HG03280 (cell line): ENCODE data around the gene C15orf39.
"Not testable (repeated sequence)": the region's sequence is repeated elsewhere in the genome, so short reads cannot be mapped to it uniquely, and the experiment has no call there.

Source experiments
- ATAC-seq: cut with Tn5 transposase; IDR thresholded peaks from one replicate; pipeline ENCODE4 v1.9.1; 2021; ENCODE audit warnings: mild to moderate bottlenecking, moderate library complexity; ENCODE audit not compliant: unreplicated experiment

The C15orf39 gene

DNA sequence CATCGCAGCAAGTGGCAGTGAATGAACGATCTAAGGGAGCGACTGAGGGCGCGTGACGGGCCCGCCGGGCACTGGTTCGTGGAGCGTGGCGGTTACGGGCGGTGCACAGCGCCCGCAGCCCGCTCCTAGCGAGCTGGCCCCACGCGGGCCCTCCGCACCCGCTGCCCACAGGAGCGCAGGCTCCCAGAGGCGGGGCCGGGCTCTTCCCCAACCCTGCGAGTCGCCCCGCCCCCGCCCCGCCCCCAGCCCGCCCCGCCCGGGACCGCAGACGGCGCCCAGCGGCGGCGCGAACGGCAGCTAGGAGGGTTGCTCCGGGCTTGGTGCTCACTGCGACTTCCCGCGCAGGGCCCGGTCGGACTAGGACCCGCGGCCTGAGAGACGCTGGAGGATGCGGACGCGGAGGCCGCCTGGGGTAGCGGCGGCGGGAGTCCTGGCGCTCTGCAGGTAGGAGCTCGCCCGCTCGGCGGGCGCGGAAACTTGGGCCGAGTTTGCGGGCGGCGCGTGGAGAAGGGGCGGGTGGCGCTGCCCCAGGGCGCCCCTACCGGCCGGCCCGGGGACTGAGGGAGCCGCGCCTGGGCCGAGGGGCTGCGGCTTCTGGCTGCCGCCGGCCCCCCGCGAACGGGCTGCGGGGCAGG lies at the start of gene C15orf39:
TSS of gene C15orf39 (plus strand) at position 267 of the 635 bp plus-strand sequence. CDS start 4,167 bp downstream, outside the sequence.
- peak; percentile 47 for ATAC-seq

- ATAC-seq: no peak
These were observed 49.2 kb upstream of the C15orf39 start for GRCh38 chr15:75152382-75153079.

DNA sequence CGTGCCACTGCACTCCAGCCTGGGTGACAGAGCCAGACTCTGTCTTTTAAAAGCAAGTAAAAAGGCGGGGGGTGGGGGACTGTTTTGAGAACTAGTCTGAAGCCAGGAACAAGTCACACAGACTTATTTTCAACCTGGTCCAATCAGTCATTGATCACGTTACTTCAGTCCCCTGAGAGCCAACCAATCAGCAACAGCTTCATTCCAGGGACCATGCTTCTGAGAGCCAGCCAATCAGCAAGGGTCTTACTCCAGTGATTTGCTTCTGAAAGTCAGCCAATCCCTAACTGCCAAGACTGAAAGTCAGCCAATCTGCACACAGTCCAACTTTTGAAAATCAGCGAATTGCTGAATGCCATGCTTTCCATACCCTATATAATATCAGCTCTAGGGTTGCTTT lies 48.6 kb upstream of the C15orf39 start:
- no peak for ATAC-seq

- no peak for ATAC-seq
These were observed 48.0 kb upstream of the C15orf39 start for GRCh38 chr15:75153565-75154276.

DNA sequence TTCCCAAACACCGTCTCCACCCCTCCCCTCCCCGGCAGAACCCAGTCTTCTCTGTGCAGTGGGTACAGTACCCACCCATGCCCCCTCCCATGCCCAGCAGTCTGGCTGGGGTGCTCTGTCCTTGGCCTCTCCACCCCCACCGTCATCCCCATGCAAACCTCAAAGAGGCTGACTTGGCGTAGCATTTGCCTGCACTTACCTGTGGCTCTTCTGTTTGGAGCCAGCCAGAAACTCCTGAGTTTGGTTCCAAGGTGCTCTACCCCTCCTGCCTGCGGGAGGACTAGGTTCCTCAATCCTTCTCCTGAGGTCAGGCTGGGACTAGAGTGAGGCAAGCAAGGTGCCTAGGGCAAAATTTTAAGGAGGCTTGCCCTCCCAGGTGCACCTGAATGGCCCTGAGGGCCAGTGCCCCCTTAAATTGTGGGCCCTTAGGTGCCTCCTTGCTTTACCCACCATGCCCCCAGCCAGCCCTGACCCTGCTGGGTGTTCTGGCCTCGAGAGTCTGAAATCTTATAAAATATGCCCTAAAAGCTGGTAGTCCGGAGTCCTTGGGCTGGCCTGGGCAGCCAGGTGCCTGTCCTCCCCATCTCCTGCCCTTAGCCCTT lies 47.1 kb upstream of the C15orf39 start:
- ATAC-seq: no peak

GRCh38 chr15:75156326-75157215 lies 45.1 kb upstream of the C15orf39 start:
- no peak for ATAC-seq

- no peak for ATAC-seq
These were observed 43.3 kb upstream of the C15orf39 start for GRCh38 chr15:75158402-75158801.

GRCh38 chr15:75159244-75159643 lies 42.4 kb upstream of the C15orf39 start:
- no peak for ATAC-seq

- no peak for ATAC-seq
These were observed 40.4 kb upstream of the C15orf39 start for GRCh38 chr15:75161106-75161916.

GRCh38 chr15:75161917-75162414 lies 39.7 kb upstream of the C15orf39 start:
- ATAC-seq: no peak

DNA sequence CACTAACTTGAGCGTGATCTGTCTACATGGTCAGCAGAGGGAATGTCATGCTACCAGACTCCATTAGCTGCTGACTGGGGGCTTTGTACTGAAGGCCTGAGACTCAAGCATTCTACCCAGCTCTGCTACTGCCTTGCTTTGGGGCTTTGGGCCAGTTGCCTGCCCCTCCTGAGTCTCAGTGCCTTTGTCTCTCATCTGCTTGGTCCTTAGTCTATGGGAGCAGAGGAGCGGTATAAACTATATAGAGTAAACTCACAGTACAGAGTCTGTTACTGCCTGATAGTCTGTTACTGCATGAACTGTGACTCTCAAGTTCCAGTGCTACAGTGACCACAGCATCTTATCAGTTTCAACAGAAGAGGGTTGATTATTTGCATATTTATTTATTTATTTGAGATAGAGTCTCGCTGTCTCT lies 38.5 kb upstream of the C15orf39 start:
- ATAC-seq: no peak

DNA sequence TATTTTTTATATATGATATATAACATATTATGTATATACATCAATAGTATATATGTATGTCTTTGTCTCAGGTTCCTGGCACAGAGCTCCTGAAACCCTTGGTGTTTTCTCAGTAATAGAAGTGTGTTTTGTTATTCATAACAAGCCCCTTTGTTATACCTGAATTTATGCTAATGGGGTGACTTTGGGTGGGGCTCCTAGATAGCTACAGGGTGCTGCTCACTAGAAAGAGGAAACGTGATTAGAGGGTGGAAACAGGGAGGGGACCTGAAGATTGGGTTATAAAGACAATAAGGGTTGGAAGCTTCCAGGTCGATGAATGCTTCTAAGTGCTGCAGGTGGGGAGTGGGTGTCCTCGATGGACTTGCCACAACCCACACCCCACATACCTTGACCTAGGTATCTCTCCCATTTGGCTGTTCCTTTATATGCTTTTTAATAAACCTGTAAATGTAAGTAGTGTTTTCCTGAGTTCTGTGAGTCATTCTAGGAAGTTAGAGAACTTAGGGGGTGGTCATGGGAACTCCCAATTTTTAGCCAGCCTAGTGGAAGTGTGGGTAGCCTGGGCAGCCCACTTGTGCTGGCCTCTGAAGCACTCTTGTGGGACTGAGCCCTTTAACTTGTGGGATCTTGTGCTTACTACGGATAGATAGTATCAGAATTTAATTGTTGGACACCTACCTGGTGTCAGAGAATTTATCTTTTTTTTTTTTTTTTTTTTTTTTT lies 36.9 kb upstream of the C15orf39 start:
- no peak for ATAC-seq

DNA sequence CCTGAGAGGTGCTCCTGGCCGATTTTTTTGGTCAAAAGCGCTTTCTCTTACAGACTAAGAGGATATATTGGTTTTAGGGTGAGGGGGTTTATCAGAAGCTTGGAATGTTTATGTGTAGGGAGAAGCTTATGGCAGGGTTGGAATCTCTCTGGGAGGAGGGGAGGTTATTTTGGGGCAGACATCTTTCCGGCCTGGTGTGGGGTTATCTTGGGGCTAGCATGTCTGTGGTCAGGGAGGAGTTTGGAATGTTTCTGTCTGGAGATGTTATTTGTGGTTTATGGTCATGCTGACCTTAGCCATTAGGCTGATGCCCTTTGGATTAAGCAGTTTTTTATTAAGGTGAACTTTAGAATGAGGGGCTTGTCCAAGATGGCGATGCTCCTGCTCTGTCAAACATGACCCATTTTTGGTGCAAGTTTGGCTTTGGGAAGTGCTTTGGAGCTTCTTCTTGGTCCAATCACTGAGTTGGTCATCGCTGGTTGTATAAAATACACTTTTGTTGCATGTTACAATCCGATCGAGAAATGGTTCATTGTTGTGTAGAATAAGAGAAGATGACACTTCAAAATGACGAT lies 35.1 kb upstream of the C15orf39 start:
- ATAC-seq: not testable (repeated sequence)

DNA sequence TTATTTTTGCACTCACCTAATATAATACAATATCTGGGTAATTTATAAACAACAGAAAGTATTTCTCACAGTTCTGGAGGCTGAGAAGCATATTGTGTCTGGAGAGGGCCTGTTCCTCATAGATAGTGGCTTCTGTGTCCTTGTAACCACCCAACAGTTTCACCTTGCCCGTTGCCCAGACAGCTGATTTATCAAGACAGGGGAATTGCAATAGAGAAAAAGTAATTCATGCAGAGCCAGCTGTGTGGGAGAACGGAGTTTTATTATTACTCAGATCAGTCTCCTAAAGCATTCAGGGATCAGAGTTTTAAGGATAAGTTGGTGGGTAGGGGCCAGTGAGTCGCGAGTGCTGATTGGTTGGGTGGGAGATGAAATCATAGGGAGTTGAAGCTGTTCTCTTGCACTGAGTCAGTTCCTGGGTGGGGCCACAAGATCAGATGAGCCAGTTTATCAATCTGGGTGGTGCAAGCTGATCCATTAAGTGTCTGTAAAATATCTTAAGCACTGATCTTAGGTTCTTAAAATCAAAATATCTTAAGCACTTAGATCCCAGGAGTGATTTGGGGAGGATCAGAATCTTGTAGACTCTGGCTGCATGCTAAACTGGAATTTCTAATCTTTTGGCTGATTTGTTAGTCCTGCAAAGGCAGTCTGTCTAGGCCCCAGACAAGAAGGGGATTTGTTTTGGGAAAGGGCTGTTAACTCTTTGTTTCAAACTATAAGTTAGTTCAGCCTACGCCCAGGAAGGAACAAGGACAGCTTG lies 33.9 kb upstream of the C15orf39 start:
- ATAC-seq: no peak

- ATAC-seq: no peak
These were observed 33.3 kb upstream of the C15orf39 start for GRCh38 chr15:75168374-75168773.

DNA sequence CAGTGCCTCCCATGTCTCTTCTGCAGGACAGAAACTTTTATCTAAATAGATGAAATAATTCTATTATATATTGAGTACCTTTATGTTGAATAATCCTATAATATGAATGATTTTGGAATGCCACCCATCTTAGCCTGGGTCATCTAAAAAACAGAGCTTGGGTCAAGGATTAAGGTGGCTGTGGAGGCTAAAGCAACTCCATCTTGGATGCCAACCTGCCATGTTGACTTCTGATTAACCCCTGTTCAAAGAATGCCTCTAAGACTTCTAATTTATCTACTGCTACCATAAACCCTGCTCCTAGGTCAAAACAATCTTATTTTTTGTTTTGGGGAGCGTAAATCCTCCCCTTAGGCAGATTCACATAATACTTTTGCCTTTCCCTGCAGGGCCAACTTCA lies 31.5 kb upstream of the C15orf39 start:
- no peak for ATAC-seq

GRCh38 chr15:75170711-75171341 lies 30.9 kb upstream of the C15orf39 start:
- ATAC-seq: no peak
